Measurements from ENCODE around the gene NFATC3. TPM values are rescaled to one million over a fixed set of nuclear protein-coding genes. Genes with fewer than 3 reads are reported as not detected.

NFATC3 gene
- total RNA-seq, 4 donors from 2014 or later: 27.5 to 107 (median 41.6) TPM

DNA sequence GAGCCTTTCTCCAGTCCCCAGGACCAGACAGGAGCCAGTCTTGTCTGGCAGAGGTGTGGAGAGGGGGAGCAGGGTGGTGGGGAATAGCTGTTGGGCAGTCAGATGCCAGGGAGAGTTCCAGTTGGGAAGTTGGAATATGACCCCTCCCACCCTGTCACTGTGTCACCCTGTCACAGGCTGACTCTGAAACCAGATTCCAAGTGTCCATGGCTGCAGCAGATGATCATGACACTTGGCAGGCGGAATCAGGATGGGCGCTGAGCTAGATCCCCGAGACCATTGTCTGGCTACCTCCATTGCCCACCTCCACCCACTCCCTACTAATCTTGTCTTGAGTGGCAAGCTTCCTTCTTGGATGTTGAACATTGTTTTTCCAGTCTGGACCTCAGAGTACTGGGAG is 9.2 kb upstream of the NFATC3 start:
- H3K36me3 ChIP-seq: peaks cover 0 to 7% (median 0%) of the 10 kb centered on the region in 4 donors
- in situ Hi-C loops (cut with MboI; ENCODE audit: low pct_ligation_motif_present in 1 of 4, low pct_unique_long_range_greater_than_20kb in 1 of 4, low sequenced_read_pairs in 3 of 4): loop anchor here in 2 of 4 donors (10.0 to 25.0 kb wide), 2 partner anchors 149 to 161 kb away; partner anchors contain the start of genes ESRP2 (in 1 of the 2) and PLA2G15 (in 1 of the 2)
- no peaks in the 10 kb centered on the region for H3K27me3 ChIP-seq
- TF ChIP-seq, protein P1, sequence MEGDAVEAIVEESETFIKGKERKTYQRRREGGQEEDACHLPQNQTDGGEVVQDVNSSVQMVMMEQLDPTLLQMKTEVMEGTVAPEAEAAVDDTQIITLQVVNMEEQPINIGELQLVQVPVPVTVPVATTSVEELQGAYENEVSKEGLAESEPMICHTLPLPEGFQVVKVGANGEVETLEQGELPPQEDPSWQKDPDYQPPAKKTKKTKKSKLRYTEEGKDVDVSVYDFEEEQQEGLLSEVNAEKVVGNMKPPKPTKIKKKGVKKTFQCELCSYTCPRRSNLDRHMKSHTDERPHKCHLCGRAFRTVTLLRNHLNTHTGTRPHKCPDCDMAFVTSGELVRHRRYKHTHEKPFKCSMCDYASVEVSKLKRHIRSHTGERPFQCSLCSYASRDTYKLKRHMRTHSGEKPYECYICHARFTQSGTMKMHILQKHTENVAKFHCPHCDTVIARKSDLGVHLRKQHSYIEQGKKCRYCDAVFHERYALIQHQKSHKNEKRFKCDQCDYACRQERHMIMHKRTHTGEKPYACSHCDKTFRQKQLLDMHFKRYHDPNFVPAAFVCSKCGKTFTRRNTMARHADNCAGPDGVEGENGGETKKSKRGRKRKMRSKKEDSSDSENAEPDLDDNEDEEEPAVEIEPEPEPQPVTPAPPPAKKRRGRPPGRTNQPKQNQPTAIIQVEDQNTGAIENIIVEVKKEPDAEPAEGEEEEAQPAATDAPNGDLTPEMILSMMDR (IDR thresholded peaks at IDR 0.05): no peak
- TF ChIP-seq POLR2AphosphoS5 (IDR thresholded peaks at IDR 0.05): no peak
- no peak for TF ChIP-seq EP300 (IDR thresholded peaks at IDR 0.05; ENCODE audit: low read depth)
- no peak for TF ChIP-seq POLR2A (IDR thresholded peaks at IDR 0.05)
- H3K27ac ChIP-seq: no peak overlapping the region
- intact Hi-C loops (cut with DNase I; ENCODE audit: low total_unique reads): no loop called here
- DNase-seq: no peak
- peaks cover 20 to 41% (median 24%) of the 10 kb centered on the region in 4 donors for H3K4me1 ChIP-seq
- H3K9me3 ChIP-seq: no peaks in the 10 kb centered on the region
- 98 to 100% methylated on average over 1 to 3 of the region's 3 CpGs for WGBS, 2 donors (ENCODE audit: low coverage in 1 of 2)
- no peak overlapping the region for H3K4me3 ChIP-seq

DNA sequence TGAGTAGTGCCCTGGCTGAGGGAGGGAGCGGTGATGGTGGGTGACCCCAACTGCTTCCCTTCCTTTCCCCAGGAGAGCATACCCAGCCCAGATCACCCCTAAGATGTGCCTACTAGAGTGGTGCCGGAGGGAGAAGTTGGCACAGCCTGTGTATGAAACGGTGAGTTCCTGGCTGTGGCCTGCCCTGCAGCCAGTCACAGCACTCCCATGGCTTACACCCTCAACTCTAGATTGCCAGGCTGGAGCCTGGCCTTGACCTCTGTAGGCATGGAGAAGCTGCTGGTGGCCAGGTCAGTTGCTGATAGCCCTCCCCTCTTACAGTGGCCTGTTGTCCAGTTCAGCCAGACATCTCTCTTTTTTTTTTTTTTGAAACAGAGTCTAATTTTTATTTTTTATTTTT is 8.6 kb upstream of the NFATC3 start:
- no peaks in the 10 kb centered on the region for H3K27me3 ChIP-seq
- intact Hi-C loops (cut with DNase I; ENCODE audit: low total_unique reads) (no loop called here), in situ Hi-C loops (cut with MboI; ENCODE audit: low pct_ligation_motif_present in 1 of 4, low pct_unique_long_range_greater_than_20kb in 1 of 4, low sequenced_read_pairs in 3 of 4) (loop anchor here in 2 of 4 donors (10.0 to 25.0 kb wide), 2 partner anchors 148 to 161 kb away; partner anchors contain the start of genes ESRP2 (in 1 of the 2) and PLA2G15 (in 1 of the 2))
- H3K9me3 ChIP-seq: no peaks in the 10 kb centered on the region
- H3K27ac ChIP-seq: no peak overlapping the region
- DNase-seq: no peak
- peaks cover 0 to 4% (median 0%) of the 10 kb centered on the region in 4 donors for H3K36me3 ChIP-seq
- TF ChIP-seq POLR2AphosphoS5 (IDR thresholded peaks at IDR 0.05) (no peak), EP300 (IDR thresholded peaks at IDR 0.05; ENCODE audit: low read depth) (no peak), POLR2A (IDR thresholded peaks at IDR 0.05) (no peak)
- TF ChIP-seq, protein P1 (IDR thresholded peaks at IDR 0.05): no peak
- no peak overlapping the region for H3K4me3 ChIP-seq
- WGBS, 2 donors (ENCODE audit: low coverage in 1 of 2): 97 to 100% methylated on average over 1 to 3 of the region's 3 CpGs
- peaks cover 25 to 46% (median 30%) of the 10 kb centered on the region in 4 donors for H3K4me1 ChIP-seq

- no peaks in the 10 kb centered on the region for H3K27me3 ChIP-seq
- WGBS, 2 donors (ENCODE audit: low coverage in 1 of 2): 20 to 71% methylated on average over 1 to 7 of the region's 7 CpGs
- peak overlapping the region; percentile 85 to 88 (median 87) for H3K27ac ChIP-seq
- H3K9me3 ChIP-seq: no peaks in the 10 kb centered on the region
- DNase-seq: no peak
- peaks cover 27 to 43% (median 29%) of the 10 kb centered on the region in 4 donors for H3K4me1 ChIP-seq
- TF ChIP-seq EP300 (IDR thresholded peaks at IDR 0.05; ENCODE audit: low read depth): no peak
- TF ChIP-seq, protein P1 (IDR thresholded peaks at IDR 0.05): no peak
- TF ChIP-seq POLR2A (IDR thresholded peaks at IDR 0.05): no peak
- no peak overlapping the region for H3K4me3 ChIP-seq
- H3K36me3 ChIP-seq: peaks cover 0 to 4% (median 0%) of the 10 kb centered on the region in 4 donors
- intact Hi-C loops (cut with DNase I; ENCODE audit: low total_unique reads) (no loop called here), in situ Hi-C loops (cut with MboI; ENCODE audit: low pct_ligation_motif_present in 1 of 4, low pct_unique_long_range_greater_than_20kb in 1 of 4, low sequenced_read_pairs in 3 of 4) (loop anchor here in 2 of 4 donors (10.0 to 25.0 kb wide), 2 partner anchors 147 to 159 kb away; partner anchors contain the start of genes ESRP2 (in 1 of the 2) and PLA2G15 (in 1 of the 2))
Observed at GRCh38 chr16:68077866-68078700, 7.1 kb upstream of the NFATC3 start.

GRCh38 chr16:68078701-68079375 is 6.3 kb upstream of the NFATC3 start:
- WGBS, 2 donors (ENCODE audit: low coverage in 1 of 2): 86% methylated on average over 8 of the region's 8 CpGs; no CpG with 5 or more reads in 1 of the 2 donors
- H3K27me3 ChIP-seq: no peaks in the 10 kb centered on the region
- no peak overlapping the region for H3K4me3 ChIP-seq
- intact Hi-C loops (cut with DNase I; ENCODE audit: low total_unique reads) (no loop called here), in situ Hi-C loops (cut with MboI; ENCODE audit: low pct_ligation_motif_present in 1 of 4, low pct_unique_long_range_greater_than_20kb in 1 of 4, low sequenced_read_pairs in 3 of 4) (loop anchor here in 2 of 4 donors (10.0 to 25.0 kb wide), 2 partner anchors 146 to 158 kb away; partner anchors contain the start of genes ESRP2 (in 1 of the 2) and PLA2G15 (in 1 of the 2))
- H3K27ac ChIP-seq: peak overlapping the region; percentile 85 to 88 (median 87)
- no peaks in the 10 kb centered on the region for H3K9me3 ChIP-seq
- peaks cover 0 to 4% (median 0%) of the 10 kb centered on the region in 4 donors for H3K36me3 ChIP-seq
- no peak for TF ChIP-seq POLR2A (IDR thresholded peaks at IDR 0.05)
- TF ChIP-seq, protein P1 (IDR thresholded peaks at IDR 0.05): no peak
- TF ChIP-seq EP300 (IDR thresholded peaks at IDR 0.05; ENCODE audit: low read depth): no peak
- no peak for TF ChIP-seq POLR2AphosphoS5 (IDR thresholded peaks at IDR 0.05)
- no peak for DNase-seq
- H3K4me1 ChIP-seq: peaks cover 30 to 48% (median 32%) of the 10 kb centered on the region in 4 donors
